ENCODE results near the gene TNRC6C.
"Not testable (repeated sequence)": the region's sequence is repeated elsewhere in the genome, so short reads cannot be mapped to it uniquely, and the experiment has no call there.

Gene TNRC6C

DNA sequence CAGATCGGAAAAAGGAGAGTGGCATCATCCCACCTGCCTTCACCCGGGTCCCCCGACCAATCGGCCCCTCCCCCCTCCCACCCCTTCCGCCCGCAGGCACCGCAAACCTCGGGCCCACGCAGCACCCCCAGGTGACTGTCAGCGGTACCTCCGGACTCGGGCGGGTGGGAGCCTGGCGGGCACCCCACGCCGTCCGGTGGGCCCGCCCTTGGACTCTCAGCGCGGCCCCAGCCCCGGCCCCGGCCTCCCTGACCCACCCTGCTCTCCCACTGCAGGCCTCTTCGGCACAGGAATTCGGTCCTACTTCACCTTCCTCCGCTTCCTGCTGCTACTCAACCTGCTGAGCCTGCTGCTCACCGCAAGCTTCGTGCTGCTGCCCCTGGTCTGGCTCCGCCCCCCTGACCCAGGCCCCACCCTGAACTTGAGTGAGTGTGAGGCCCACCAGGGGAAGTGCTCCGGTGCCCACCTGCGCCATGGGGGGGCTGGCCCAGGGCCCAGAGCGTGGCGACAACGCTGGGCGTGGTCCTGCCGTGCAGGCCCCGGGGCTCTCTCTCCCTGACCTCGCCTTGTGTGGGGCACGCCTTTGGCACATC lies 173.7 kb downstream of the TNRC6C start:
- DNase-seq (ENCODE audit: insufficient read length, low spot score) (no peak), FAIRE-seq (no peak)

DNA sequence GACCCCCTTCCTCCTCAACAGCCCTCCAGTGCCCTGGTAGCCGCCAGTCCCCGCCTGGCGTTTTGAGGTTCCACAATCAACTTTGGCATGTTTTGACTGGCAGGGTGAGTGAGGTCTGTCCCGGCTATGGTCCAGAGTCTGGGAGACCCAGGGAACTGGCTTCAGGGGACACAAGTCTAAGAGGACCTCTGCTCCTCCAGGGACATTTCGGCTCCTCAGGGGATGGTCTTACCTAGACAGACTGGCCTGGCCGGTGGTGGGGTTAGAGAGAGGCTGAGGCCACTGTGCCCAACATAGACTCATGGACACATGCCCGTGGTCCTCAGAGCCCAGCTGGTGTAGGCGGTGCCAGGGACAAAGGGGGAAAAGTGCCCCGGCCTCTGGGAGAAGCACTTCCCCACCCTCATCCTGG lies 174.3 kb downstream of the TNRC6C start:
- DNase-seq (ENCODE audit: insufficient read length, low spot score), result no peak
- no peak for FAIRE-seq

DNA sequence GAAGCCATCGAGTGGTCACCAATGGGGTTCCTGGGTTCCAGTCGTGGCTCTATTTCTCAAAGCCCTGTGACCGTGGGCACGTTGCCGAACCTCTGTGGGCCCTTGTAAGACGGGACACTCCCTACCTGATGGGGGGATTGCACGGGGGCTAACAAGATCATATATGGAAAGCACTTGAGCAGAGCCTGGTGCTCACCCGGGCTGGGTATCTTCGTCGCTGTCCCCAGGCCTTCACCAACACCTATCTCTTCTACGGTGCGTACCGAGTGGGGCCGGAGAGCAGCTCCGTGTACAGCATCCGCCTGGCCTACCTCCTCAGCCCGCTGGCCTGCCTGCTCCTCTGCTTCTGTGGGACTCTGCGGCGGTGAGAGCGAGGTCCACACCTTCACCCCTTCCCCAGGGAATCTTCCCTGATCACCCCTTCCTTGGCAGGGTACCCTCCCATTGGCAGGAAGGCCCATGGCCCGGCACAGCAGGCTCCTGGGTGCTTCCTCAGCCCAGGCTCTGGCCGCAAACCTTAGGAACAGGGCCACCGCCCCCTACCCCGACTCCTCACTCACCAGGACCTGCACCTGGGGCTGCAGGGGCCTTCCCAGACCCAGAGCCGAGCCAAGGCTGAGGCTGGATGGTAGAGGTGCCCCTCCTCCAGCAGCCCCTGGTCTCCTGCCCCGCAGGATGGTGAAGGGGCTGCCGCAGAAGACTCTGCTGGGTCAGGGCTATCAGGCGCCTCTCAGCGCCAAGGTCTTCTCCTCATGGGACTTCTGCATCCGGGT lies 174.9 kb downstream of the TNRC6C start:
- DNase-seq (ENCODE audit: insufficient read length, low spot score) (no peak), FAIRE-seq (no peak)

DNA sequence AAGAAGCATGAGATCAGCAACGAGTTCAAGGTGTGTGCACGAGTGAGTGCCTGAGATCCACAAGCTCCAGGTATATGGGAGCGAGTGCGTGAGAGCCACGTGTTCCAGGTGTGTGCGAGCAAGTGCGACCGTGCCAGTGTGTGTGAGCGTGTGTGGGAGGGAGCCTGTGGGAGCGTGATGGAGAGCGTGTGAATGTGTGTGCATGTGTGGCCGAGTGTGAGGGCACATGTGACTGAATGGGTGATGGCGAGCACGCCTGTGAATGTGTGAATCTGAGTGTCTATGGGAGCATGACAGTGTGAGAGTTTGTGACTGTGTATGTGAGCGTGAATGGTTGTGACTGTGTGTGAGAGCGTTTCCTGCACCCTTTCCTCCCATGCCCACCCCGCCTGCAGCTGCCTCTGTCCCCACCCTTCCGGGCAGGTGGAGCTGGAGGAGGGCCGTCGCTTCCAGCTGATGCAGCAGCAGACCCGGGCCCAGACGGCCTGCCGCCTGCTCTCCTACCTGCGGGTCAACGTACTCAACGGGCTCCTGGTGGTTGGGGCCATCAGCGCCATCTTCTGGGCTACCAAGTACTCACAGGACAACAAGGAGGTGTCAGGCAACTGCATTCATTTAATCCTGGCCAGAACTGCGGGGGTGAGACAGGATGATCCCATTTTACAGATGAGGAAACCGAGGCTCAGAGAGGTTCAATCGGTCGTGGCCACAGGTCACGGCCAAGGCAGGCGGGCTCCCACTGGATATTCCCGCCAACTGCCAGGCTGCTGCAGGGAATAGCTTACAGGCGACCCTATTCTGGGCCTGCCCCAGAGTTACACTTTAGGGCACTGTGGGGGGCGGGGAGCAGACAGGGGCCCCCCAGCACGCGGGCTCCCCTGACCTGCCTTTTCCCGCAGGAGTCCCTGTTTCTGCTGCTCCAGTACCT lies 175.7 kb downstream of the TNRC6C start:
- FAIRE-seq (no peak), DNase-seq (ENCODE audit: insufficient read length, low spot score) (no peak)

DNA sequence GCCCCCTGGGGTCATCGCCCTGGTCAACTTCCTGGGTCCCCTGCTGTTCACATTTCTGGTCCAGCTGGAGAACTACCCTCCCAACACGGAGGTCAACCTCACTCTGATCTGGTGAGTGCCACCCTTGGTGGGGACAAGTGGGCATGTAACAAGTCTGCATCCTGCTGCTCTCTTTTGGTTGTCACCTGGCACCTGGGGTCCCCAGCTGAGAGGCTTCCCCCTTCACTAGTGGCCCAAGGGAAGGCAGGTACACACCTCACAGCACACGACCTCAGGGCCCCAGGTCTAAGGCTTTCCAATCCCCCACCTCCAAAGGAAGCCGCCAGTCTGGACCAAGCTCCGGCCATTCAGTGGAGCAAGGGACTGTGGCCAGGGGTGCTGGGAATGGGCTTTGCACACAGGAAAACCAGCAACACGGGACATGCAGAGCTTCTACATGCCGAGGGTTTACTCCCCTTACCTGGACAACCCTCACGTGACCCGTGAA lies 176.4 kb downstream of the TNRC6C start:
- FAIRE-seq, result no peak

DNA sequence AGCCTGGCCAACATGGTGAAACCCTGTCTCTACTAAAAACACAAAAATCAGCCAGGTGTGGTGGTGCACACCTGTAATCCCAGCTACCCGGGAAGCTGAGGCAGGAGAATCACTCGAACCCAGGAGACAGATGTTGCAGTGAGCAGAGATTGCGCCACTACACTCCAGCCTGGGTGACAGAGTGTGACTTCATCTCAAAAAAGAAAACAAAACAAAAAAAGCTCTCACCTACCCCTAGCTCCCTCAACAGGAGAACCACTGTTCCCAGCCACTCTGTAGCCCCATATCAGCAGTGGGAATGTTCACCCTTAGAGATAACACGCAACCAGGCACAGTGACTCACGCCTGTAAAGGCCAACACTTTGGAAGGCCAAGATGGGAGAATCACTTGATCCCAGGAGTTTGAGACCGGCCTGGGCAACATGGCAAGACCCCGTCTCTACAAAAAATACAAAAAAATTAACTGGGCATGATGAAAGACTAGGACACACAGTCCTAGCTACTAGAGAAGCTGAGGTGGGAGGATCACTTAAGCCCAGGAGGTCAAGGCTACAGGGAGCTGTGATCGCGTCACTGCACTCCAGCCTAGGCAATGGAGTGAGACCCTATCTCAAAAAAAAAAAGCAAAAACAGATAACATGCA lies 177.5 kb downstream of the TNRC6C start:
- no peak for DNase-seq (ENCODE audit: insufficient read length, low spot score)
- FAIRE-seq, result no peak

More for the DNA sequence above, 176.4 kb downstream of the TNRC6C start:
- DNase-seq (ENCODE audit: insufficient read length, low spot score), result no peak

DNA sequence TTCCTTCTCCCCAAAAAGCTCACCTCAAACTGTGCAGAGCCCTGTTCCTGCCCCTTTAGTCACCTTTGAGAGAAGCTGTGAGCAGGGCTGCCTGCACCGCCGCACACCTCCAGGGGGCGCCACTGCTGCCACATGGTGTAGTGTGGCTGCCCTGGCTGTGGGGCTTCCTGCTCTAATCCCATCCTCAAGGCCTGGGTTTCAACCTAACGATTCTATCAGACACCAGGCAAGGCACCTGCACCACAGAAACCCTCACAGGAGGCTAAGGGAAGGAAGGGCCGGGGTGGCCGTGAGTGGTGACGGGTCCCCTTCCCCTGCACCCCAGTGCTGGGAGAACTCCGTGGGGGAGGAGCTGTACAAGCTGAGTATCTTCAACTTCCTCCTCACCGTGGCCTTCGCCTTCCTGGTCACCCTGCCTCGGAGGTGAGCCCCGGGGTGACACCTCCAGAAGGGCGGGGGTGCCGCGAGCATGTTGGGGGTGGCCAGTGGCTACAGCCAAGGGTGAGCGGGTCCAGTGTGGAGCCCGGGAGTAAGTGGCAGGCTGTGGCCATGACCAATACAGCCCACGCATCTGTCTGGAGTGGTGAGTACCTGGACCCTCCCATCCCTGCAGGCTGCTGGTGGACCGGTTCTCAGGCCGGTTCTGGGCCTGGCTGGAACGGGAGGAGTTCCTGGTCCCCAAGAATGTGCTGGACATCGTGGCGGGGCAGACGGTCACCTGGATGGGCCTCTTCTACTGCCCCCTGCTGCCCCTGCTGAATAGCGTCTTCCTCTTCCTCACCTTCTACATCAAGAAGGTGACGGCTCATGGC lies 179.1 kb downstream of the TNRC6C start:
- FAIRE-seq (peak; percentile 51), DNase-seq (ENCODE audit: insufficient read length, low spot score) (no peak)

DNA sequence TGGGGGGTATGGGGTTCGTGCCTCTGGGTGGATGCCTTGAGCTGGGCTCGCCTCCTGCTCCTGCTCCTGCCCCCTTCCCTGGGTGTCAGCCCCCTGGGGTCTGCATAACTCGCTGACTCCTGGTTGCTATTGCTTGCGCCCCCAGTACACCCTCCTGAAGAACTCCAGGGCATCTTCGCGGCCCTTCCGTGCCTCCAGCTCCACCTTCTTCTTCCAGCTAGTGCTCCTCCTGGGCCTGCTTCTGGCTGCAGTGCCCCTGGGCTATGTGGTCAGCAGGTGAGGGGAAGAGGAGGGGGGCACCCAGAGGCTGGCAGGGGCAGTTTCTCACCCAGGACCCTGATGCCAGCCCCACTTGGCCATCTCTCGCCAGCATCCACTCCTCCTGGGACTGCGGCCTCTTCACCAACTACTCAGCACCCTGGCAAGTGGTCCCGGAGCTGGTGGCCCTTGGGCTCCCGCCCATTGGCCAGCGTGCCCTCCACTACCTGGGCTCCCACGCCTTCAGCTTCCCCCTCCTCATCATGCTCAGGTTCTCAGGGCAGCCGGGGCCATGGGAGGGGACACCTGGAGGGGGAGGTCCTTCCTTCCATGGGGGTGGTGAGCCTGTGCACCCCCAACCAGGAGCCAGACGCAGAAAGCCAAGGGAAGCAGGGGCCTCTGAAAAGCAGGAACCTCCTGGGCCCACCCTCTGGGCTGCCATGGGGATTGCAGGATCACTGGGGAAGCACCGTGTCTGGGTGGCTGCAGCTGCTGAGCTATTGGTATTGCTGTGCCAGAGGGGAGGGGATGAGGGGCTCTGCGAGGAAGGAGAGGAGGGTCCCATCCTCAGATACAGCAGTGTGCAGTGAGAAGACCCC lies 179.9 kb downstream of the TNRC6C start:
- FAIRE-seq (no peak), DNase-seq (ENCODE audit: insufficient read length, low spot score) (no peak)

DNA sequence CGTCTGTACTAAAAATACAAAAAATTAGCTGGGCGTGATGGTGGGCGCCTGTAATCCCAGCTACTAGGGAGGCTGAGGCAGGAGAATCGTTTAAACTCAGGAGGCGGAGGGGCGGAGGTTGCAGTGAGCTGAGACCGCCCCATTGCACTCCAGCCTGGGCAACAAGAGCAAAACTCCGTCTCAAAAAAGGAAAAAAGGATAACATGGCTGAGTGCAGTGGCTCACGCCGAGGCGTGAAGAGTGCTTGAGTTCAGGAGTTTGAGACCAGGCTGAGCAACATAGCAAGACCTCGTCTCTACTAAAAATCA lies 181.3 kb downstream of the TNRC6C start:
- FAIRE-seq; DNase-seq (ENCODE audit: insufficient read length, low spot score): not testable (repeated sequence)

DNA sequence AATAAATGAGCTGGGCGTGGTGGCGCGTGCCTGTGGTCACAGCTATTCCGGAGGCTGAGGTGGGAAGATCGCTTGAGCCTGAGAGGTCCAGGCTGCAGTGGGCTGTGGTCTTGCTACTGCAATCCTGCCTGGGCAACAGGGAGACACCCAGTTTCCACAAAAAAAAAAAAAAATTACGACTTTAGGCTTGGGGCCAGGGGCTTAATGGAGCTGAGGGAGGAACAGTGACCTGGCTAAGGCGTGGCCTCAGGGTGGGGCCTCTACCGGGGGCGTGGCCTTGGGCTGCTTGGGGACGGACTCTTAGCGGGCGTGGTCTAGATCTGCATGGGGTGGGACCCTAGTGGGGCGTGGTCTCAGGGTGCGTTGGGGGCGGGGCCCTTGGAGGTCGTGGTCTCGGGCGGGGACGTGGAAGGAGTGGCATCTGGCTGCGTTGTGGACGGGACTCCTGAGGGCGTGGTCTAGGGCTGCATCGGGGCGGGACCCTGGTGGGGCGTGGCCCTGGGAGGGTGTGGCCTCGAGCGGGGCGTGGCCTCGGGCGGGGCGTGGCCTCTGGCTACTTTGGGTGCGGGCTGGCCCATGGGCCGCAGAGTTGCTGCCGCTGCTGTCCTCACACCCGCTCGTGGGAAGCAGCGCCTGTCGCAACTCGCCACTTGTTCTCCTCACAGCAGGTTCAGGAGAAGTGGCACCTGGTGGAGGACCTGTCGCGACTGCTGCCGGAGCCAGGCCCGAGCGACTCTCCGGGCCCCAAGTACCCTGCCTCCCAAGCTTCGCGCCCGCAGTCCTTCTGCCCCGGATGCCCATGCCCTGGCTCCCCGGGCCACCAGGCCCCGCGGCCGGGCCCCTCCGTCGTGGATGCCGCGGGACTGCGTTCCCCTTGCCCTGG lies 181.9 kb downstream of the TNRC6C start:
- FAIRE-seq (peak; percentile 98), DNase-seq (ENCODE audit: insufficient read length, low spot score) (peak; percentile 94)

DNA sequence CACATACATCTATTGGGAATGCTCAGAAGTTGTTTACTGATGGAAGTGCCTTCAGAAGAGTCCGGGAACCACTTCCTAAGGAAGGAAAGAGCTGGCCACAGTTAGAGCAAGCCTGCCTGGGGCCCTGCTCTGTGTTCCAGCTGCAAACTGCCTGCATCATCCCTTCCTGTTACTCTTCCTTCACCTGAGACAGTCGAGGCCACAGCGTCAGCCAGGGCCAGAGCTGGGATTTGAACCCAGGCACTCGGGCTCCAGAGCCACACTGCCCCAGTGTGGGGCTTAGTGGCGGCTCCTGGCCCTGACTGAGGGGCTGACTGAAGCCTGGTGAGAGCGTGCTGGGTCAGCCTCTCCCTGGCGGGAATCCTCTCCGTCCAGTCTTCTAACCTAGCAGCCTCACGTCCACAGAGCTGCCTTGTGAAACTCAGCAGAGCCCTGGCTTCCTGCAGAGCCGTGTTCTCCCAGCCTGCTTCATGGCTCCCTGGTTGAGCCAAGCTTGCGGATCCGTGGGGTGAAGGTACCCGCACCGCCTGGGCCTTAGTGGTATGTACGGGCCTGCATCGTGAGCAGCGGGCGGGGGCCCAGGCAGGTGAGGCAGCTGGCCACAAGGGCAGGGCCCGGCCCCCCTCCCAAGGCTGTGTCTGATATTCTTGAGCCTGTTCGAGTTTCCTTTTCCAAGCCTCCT lies 183.1 kb downstream of the TNRC6C start:
- FAIRE-seq (no peak), DNase-seq (ENCODE audit: insufficient read length, low spot score) (no peak)

DNA sequence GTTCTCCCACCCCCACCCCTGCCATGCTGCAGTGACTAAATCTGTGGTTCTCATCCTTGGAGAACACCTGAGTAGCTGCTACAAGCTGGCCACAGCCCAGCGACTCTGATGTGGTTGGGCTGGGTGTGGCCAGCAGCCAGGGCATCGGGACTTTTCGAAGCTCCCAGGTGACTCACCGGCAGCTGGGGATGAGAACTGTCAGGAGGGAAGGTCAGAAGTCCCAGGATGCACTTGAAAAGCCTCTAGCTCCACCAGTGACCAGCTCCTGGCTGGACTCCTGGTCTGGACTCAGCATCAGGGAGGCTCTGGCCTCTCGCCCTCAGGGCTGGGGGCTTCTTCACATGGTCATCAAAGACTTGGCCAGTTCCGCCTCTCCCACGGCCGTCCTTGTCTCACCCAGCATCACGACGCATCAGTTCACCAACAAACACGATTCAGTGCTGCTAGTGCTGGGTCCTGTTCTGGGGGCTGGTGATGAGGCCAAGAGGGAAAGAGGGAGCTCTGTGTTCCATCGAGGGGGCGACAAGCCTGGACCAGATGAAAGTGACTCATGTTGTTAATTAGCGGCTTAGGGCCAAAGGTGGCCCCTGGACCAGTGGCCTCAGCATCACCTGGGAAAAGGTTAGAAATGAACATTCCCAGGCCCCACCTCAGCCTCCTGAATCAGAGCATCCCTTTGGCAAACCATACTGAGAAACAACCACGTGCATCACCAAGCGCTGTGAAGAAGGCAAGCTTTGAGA lies 183.8 kb downstream of the TNRC6C start:
- FAIRE-seq (no peak), DNase-seq (ENCODE audit: insufficient read length, low spot score) (peak; percentile 50)

DNA sequence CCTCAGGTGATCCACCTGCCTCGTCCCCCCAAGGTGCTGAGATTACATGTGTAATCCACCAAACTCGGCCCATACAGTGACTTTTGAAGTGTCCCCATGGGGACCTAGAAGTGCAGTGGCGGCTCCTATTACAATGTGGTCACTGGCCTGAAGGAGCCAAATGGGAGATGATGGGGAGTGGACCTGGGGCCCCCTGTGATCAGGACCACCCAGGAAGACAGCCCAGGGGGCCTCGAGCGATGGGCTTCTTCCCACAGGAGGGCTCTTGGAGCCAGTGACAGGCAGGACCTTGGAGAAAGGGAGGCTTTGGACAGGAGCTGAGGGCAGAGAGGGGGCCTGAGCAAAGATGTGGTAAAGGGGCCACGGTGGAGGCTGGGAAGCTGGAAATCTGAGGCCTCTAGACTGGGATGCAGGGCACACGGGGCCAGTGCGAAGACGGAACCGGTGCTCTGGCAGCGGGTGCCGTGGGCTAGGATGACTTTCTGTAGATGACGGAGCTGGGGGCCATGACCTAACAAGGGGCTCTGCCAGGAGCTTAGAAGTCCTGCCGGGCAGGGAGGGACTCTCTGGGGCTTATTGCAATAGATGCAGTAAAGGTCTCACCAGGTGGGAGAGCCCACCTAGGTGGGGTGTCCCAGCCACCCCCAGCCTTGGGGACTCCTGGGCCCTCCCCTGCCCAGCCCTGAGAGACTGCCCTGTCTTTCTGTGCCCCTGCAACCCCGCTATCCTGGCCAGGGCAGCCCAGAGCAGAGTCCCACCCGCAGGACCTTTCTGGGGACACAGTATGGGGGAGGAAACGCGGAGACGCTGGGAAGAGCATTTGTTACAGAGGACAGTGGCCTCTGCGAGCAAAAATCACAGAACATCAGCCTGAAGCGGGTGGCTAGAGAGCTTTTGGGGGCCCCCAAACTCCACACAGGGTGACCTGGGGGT lies 185.0 kb downstream of the TNRC6C start:
- DNase-seq (ENCODE audit: insufficient read length, low spot score) (no peak), FAIRE-seq (no peak)

DNA sequence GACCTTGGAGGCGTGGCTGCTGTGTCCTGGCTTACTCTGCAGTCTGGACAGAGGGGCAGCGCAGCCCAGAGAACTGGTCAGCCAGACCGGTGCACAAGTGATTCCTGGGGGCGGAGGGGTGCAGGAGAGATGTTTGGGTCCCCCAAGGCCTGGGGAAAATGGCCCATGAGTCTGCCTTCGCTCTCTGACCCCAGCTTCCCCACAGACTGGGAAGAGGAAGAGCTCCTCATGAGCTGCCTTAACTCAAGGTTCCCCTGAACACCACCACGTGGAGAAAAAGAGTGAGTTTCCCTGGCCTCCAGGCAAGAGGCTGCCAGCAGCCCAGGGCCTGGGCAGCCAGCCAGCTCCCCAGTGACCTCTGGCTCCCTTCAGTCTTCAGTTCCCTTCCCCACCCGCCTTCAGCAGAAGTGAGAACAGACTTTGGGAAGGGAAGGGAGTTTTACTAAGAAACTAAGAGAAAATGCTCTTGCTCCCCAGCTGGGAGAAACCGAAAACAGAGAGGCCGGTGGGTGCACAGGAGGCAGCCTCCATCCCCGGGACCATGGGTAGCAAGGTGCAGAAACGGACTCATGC lies 185.7 kb downstream of the TNRC6C start:
- no peak for FAIRE-seq
- DNase-seq (ENCODE audit: insufficient read length, low spot score), result peak; percentile 77
